Adipocyte (in vitro differentiated cells): ENCODE measurements around the gene CYP3A5.
A peak's percentile ranks its signal among the peaks of the same experiment; 100 is the strongest.
"Not testable (repeated sequence)": the region's sequence is repeated elsewhere in the genome, so short reads cannot be mapped to it uniquely, and the experiment has no call there.

ENCODE experiments used
- DNase-seq: peaks from one replicate; pipeline ENCODE4 v3.0.0-alpha.2; 2015; ENCODE audit warnings: low read depth
- H3K27me3 ChIP-seq: replicated peaks from 2 replicates; pipeline ENCODE4 v1.7.0; 2013; ENCODE audit warnings: mild to moderate bottlenecking, low read length, moderate library complexity; ENCODE audit not compliant: control insufficient read depth, insufficient read depth
- H3K36me3 ChIP-seq: 2 replicates; pipeline ENCODE4 v1.7.0; 2013; ENCODE audit warnings: low read length, mild to moderate bottlenecking, moderate library complexity; ENCODE audit not compliant: control insufficient read depth, insufficient read depth, severe bottlenecking
- H3K4me1 ChIP-seq: 2 replicates; pipeline ENCODE4 v1.7.0; 2013; ENCODE audit warnings: mild to moderate bottlenecking, low read length, moderate library complexity; ENCODE audit not compliant: control insufficient read depth, insufficient read depth
- H3K4me3 ChIP-seq: 2 replicates; pipeline ENCODE4 v1.7.0; 2013; ENCODE audit warnings: mild to moderate bottlenecking, low read length, moderate library complexity
- H3K9ac ChIP-seq: 2 replicates; pipeline ENCODE4 v1.7.0; 2013; ENCODE audit warnings: mild to moderate bottlenecking, low read length, moderate library complexity
- H3K9me3 ChIP-seq: 2 replicates; pipeline ENCODE4 v1.7.0; 2013; ENCODE audit warnings: mild to moderate bottlenecking, low read length, moderate library complexity; ENCODE audit not compliant: control insufficient read depth

The CYP3A5 gene

GRCh38 chr7:99637414-99637813 lies 42.4 kb downstream of the CYP3A5 start:
- H3K9ac ChIP-seq, H3K36me3 ChIP-seq, H3K9me3 ChIP-seq, DNase-seq, H3K4me3 ChIP-seq, H3K27me3 ChIP-seq: not testable (repeated sequence)
- peaks cover 24% of the 10 kb centered on the region for H3K4me1 ChIP-seq

GRCh38 chr7:99631295-99632109 lies 48.3 kb downstream of the CYP3A5 start:
- Histone ChIP-seq H3K4me3 (no peak overlapping the region), H3K27me3 (no peaks in the 10 kb centered on the region), H3K9me3 (no peaks in the 10 kb centered on the region), H3K36me3 (peaks cover 48% of the 10 kb centered on the region), H3K4me1 (peaks cover 25% of the 10 kb centered on the region), H3K9ac (peak overlapping the region; percentile 14)
- no peak for DNase-seq

- no peak overlapping the region for H3K9ac ChIP-seq
- no peak for DNase-seq
- peaks cover 67% of the 10 kb centered on the region for H3K36me3 ChIP-seq
- H3K4me3 ChIP-seq, result no peak overlapping the region
- H3K9me3 ChIP-seq, result no peaks in the 10 kb centered on the region
- H3K4me1 ChIP-seq, result peaks cover 25% of the 10 kb centered on the region
- no peaks in the 10 kb centered on the region for H3K27me3 ChIP-seq
Observed at GRCh38 chr7:99629643-99630042, 50.2 kb downstream of the CYP3A5 start.

- DNase-seq, result no peak
- H3K36me3 ChIP-seq, result peaks cover 76% of the 10 kb centered on the region
- no peaks in the 10 kb centered on the region for H3K27me3 ChIP-seq
- H3K4me1 ChIP-seq, result peaks cover 23% of the 10 kb centered on the region
- no peak overlapping the region for H3K4me3 ChIP-seq
- no peaks in the 10 kb centered on the region for H3K9me3 ChIP-seq
- no peak overlapping the region for H3K9ac ChIP-seq
Observed at GRCh38 chr7:99628471-99629465, 51.0 kb downstream of the CYP3A5 start.

GRCh38 chr7:99627513-99627912 lies 52.3 kb downstream of the CYP3A5 start:
- Histone ChIP-seq H3K9me3 (no peaks in the 10 kb centered on the region), H3K9ac (no peak overlapping the region), H3K27me3 (no peaks in the 10 kb centered on the region), H3K4me3 (no peak overlapping the region), H3K4me1 (peaks cover 13% of the 10 kb centered on the region), H3K36me3 (peaks cover 88% of the 10 kb centered on the region)
- no peak for DNase-seq

- Histone ChIP-seq H3K36me3 (peaks cover 92% of the 10 kb centered on the region), H3K4me3 (no peak overlapping the region), H3K4me1 (peaks cover 6% of the 10 kb centered on the region), H3K9ac (no peak overlapping the region), H3K27me3 (no peaks in the 10 kb centered on the region), H3K9me3 (no peaks in the 10 kb centered on the region)
- DNase-seq, result no peak
Observed at GRCh38 chr7:99626661-99627060, 53.1 kb downstream of the CYP3A5 start.

GRCh38 chr7:99625961-99626360 lies 53.8 kb downstream of the CYP3A5 start:
- no peak overlapping the region for H3K4me3 ChIP-seq
- H3K27me3 ChIP-seq, result no peaks in the 10 kb centered on the region
- H3K9ac ChIP-seq, result no peak overlapping the region
- no peak for DNase-seq
- peaks cover under 1% of the 10 kb centered on the region for H3K4me1 ChIP-seq
- peaks cover 95% of the 10 kb centered on the region for H3K36me3 ChIP-seq
- H3K9me3 ChIP-seq, result no peaks in the 10 kb centered on the region

- Histone ChIP-seq H3K27me3 (no peaks in the 10 kb centered on the region), H3K9me3 (no peaks in the 10 kb centered on the region), H3K9ac (no peak overlapping the region), H3K4me1 (no peaks in the 10 kb centered on the region), H3K36me3 (peaks cover 95% of the 10 kb centered on the region), H3K4me3 (no peak overlapping the region)
- no peak for DNase-seq
Observed at GRCh38 chr7:99625321-99625720, 54.5 kb downstream of the CYP3A5 start.

GRCh38 chr7:99624484-99624883 lies 55.3 kb downstream of the CYP3A5 start:
- no peak for DNase-seq
- H3K4me3 ChIP-seq, result no peak overlapping the region
- H3K36me3 ChIP-seq, result peaks cover 95% of the 10 kb centered on the region
- no peaks in the 10 kb centered on the region for H3K4me1 ChIP-seq
- H3K27me3 ChIP-seq, result no peaks in the 10 kb centered on the region
- H3K9me3 ChIP-seq, result no peaks in the 10 kb centered on the region
- no peak overlapping the region for H3K9ac ChIP-seq

- DNase-seq, result no peak
Observed at GRCh38 chr7:99623702-99624447, 55.9 kb downstream of the CYP3A5 start.

More at GRCh38 chr7:99623702-99624447, 55.9 kb downstream of the CYP3A5 start:
- H3K9me3 ChIP-seq, result no peaks in the 10 kb centered on the region
- H3K27me3 ChIP-seq, result no peaks in the 10 kb centered on the region
- H3K4me1 ChIP-seq, result peaks cover 1% of the 10 kb centered on the region
- H3K9ac ChIP-seq, result no peak overlapping the region
- no peak overlapping the region for H3K4me3 ChIP-seq
- H3K36me3 ChIP-seq, result peaks cover 95% of the 10 kb centered on the region
